HG02610 (cell line): ENCODE results near the gene C5orf22.
"Not testable (repeated sequence)": the region's sequence is repeated elsewhere in the genome, so short reads cannot be mapped to it uniquely, and the experiment has no call there.

Source experiments
- ATAC-seq: cut with Tn5 transposase; IDR thresholded peaks from one replicate; pipeline ENCODE4 v1.9.1; 2021; ENCODE audit warnings: mild to moderate bottlenecking, moderate library complexity; ENCODE audit not compliant: unreplicated experiment

The C5orf22 gene

DNA sequence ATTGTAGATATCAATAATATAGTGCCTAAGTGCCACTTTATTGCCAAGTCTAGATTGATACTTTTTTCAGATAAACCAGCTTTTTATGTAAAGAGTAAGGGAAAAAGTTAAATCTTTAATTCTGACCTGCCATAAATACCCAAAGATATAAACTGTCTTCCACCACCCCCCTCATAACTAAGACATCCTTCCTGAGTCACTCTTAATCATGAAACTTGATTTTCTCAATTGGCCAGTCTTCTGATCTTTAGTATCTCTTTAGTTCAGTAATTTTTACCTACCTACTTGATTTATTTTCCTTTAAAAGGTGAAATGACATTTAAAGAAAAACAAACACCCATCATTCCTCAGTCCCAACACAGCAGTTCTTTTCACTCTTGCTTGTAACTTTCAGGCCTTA lies 21.8 kb downstream of the C5orf22 start:
- ATAC-seq = no peak

DNA sequence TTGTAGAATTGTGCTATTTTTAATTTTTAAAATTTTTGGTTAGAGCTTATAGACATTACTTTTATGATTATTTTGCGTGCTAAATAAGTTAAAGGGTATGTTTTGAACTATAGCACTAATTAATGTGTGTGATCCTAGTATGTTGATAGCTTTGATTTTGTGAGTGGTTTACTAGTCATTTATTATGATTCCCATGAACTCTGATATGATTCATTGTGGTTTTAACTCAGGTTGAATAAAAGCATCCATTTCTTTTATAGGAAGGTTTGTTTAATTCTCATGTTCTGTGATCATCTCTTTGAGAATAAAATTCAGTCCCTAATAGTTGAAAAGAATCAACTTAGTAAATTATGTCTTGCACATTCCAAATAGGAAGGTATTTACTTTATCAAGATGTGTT lies 22.5 kb downstream of the C5orf22 start:
- ATAC-seq = no peak

DNA sequence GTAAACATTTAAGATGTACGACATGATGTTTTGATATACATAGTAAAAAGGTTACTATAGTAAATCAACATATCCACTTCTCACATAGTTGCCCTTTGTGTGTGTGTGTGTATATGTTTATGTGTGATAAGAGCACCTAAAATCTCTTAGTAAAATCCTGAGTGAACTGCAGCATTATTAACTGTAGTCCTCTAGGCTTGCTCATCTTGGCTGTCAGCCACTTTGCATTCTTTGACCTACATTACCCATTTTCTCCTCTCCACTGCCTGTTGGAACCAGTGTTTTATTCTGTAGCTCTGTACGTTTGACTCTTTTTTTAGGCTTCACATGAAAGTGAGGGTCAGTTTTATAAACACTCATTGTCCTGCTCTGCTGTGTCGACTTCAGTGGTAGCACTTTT lies 24.4 kb downstream of the C5orf22 start:
- no peak for ATAC-seq

DNA sequence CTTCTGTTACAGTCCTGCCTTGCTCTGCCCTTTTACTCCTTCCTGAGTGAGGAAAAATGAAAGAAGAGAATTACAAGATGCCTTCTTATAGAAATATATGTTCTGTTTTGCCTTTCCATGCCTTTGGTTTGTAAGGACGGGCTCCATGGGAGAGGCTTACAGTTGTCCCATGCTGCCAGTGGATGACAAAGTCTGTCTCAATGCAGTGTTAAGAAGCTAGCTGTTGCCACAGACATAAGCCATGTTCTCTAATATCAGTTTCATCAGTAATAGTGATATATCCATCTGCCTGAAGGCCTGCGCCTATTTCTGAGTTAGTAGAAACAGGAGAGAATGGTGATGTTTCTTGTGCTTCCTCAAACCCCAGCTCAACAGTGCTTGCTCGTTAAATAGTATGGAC lies 27.8 kb downstream of the C5orf22 start:
- no peak for ATAC-seq

DNA sequence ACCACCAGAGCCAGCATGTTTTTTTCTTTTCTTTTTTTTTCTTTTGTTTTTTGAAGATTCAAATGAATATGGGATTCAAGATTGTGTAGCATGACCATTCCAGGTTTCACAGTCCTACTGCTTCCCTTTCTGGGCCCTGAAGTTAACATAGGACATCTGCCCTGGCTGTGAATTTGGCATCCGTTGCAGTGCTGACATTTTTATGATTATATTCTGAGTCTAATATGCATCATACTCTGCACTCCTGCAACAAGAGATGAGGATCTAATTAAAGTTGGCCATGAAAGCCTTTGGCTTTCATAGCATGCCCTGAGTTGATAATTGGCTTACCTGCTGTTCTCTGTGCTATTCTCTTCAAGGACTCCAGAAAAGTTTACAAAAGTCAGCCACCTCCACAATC lies 29.8 kb downstream of the C5orf22 start:
- ATAC-seq = no peak

DNA sequence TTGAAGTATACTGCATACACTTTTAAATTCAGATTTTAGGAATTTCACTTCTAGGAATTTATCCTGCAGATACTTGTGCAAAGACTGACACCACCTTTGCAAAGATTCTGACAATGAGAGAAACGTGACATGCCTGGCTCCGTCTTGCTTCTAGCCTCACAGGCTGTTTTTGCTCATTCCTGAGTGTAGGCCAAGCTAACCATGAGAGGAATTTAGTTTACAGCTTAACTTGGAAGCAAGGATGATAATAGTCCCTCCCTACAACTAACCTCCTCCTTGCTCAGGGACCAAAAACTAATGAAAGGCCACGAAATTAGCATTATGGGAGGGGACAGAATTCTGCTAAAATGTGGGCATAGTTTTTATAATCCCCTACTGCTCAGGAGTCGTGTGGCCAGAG lies 31.1 kb downstream of the C5orf22 start:
- no peak for ATAC-seq

DNA sequence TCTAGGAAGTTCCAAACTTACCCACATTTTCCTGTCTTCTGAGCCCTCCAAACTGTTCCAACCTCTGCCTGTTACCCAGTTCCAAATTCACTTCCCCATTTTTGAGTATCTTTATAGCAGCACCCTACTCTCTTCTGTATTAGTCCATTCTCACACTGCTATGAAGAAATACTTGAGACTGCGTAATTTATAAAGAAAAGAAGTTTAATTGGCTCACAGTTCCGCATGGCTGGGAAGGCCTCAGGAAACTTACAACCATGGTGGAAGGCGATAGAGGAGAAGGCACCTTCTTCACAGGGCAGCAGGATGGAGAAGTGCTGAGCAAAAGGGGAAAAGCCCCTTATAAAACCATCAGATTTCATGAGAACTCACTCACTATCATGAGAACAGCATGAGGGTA lies 34.3 kb downstream of the C5orf22 start:
- ATAC-seq = not testable (repeated sequence)

DNA sequence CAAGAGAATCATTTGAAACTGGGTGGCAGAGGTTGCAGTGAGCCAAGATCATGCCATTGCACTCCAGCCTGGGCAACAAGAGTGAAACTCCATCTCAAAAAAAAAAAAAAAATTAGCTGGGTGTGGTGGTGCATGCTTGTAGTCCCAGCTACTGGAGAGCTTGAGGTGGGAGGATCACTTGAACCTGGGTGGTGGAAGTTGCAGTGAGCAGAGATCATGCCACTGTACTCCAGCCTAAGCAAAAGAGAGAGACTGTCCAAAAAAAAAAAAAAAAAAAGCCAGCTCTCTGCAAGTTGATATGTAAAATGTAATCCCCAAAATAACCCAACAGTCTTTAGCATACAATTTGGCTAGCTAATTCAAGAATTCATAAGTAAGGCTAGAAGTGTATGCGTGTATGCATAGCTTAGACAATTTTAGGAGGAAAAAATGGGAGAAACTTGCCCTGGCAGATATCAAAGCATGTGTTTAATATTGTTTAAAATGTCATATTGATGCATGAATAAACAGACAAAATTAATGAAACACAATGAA lies 36.3 kb downstream of the C5orf22 start:
- ATAC-seq = no peak

DNA sequence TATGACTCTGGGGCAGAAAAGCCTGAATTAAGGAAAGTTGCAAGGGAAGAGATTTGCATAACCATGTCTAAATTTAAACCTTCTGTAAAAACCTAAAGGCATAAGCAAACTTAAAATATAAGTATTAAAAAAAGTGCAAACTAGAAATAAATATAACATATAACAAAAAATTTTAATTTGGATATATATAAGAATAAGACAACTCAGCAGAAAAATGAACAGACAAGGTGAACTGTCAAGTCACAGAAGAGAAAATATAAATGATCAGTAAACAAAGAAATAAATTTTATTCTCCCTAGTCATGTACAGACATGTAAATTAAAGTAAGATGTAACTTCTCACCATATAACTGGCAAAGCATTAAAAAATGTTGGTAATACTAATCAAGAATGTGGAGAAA lies 37.0 kb downstream of the C5orf22 start:
- no peak for ATAC-seq

DNA sequence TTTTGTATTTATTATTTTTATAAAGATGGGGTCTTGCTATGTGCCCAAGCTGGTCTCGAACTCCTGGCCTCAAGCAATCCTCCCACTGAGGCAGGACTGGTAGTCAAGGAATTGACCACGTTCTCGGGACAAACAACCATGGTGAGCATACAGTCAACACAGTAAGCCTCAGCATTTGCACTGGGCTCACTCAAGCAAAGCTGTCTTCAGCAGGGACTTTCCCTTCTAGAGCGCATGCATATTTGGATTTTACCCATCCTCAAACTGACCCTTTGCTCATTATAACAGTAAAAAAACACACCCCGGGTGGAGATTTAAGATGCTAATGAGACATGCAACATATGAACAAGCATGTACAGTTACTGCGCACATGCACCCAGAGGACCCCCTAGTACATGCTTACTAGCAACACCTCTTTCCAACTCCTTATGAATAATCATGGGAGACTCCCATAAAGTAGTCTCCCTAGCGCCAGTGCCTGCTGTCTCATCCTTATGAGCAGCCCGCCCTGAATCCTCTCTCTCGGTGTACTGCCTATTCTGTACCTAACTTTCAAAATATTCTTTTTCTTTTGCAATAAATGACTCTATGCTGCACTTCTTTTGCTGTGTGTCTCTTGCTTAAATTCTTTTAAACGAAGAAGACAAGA lies 41.5 kb downstream of the C5orf22 start:
- ATAC-seq = peak; percentile 98

DNA sequence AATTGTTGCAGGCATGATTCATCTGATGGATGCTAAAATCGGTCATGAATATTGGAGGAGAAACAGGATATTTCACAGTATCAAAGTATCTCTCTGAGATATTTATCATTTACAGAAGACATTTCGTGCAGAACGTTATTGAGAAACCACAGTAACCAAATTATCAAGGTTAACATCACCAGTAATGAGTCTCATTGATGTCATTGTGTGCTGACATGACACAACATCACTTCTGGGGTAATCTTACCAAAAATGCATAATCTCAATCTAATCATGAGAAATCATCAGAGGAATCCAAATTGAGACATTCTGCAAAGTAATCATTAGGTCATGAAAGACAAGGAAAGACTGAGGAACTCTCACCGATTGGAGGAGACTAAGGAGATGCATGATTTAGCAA lies 42.7 kb downstream of the C5orf22 start:
- ATAC-seq = no peak

DNA sequence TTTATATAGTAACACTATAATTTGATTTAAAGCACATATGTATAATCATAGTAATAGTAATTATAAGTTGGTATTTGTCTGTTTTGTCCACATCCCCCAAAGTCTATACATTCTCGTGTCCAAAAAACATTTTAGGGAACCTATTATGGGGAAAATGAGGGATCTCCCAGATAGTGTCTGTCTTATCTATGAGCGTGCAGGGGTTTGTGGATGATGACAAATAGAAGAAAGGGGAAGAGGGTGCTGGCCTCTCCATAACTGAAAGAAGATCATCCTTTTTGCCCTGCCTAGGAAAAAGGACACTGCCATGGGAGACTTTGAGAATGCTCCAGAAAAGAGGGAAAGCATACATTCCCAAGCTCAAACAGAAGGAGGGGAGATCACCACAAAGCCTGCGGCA lies 45.3 kb downstream of the C5orf22 start:
- ATAC-seq = no peak

DNA sequence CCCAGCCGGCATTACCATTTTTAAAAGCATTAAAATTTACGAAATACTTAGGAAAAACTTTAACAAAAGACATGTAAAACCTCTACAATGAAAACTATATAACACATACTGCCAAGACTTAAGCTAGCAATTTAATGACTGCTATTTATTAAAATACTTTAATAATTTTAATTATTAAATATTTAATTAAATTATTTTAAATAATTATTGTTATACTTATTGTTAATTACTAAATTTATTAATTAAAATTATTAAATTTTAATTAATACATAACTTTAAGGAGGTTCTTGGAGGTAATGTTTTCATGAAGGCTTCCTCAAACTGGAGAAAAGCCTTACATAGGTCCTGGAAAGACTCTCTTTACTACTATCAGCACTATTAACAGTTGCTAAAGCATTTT lies 47.5 kb downstream of the C5orf22 start:
- no peak for ATAC-seq

DNA sequence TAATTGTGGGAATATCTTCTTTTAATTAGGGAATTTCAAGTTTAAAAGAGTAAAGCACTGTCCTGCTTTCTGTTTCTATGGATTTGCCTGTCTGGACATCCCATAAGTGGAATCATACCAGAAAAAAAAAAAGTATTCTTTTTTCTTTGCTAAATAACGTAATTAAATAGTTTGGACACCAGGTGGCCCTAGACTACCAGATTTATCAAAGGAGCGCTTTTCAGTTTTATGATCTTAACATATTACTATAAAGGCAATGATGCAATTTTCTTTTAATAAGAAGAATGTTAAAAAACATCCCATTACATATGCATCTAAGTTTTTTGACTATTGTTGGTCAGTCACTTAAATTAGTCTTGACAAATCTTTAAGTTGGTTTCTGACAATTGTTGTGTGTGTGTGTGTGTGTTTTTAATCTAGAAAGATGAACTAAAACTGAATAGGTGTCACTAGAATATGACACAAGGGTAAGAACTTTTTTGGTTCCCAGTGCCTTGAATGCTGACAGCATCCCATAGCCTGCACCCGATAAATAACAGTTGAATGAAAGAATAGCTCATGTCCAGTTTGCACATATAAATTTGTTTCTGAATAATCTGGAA lies 49.5 kb downstream of the C5orf22 start:
- no peak for ATAC-seq

DNA sequence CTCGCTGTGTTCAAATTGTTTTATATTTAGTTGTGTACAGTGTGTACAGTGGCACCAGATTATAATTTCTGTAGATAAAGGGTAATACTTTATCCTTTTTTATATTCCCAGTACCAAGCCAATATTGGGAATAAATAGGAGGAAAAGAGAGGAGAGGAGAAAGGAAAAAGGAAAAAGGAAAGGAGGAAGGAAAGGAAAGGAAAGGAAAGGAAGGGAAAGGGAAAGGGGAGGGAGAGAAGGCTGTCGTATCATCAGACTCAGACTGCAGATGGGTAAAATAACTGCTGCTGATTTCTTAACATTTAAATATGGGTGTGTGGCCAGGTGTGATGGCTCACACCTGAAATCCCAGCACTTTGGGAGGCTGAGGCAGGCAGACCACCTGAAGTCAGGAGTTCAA lies 51.0 kb downstream of the C5orf22 start:
- ATAC-seq = no peak

DNA sequence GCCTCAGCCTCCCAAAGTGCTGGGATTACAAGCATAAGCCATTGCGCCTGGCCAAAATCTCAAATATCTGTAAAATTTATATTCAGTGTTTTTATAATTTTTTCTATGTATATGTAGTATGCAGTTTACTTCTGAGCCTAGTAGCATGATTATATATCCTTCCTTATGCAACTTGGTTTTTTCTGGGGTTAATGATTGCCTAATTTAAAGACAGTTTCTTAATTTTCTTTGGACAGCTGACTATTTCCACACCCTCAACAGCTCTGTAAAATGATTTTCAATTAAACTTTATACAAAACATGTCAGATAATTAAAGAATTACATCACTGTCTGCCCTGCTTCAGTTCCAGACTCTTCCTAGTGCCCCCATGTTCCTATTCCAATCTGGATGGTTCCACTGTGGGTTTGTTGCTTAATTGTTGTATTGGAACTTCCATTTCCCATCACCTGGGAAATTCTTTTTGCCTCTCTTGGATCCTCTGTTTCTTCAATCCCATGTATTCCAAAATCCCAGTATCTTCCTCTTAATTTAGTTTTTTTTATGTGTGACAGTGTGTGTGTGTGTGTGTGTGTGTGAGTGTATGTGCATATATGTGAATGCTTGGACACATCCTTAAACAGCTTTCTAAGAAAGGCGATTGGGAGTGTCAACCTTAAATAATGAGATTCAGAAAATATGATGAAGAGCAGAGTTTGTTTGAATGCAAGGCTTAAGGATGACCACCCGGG lies 53.2 kb downstream of the C5orf22 start:
- ATAC-seq = no peak

DNA sequence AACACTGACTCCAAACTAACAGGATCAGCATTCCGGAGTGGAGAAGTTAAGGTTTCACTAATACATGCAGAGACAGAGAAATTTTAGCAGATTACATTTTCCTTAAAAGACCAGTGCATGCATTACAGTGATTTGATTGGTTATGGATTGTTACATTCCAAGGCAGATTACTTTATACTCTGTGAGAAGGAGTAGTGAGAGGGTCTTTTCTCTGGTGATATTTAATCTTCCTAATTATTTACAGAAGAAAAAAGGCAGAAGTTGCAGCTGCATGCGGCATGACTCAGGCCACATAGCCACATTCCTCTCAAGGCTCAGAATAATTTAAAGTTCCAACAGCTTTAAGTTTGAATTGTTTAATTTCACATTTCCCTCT lies 53.8 kb downstream of the C5orf22 start:
- ATAC-seq = no peak

DNA sequence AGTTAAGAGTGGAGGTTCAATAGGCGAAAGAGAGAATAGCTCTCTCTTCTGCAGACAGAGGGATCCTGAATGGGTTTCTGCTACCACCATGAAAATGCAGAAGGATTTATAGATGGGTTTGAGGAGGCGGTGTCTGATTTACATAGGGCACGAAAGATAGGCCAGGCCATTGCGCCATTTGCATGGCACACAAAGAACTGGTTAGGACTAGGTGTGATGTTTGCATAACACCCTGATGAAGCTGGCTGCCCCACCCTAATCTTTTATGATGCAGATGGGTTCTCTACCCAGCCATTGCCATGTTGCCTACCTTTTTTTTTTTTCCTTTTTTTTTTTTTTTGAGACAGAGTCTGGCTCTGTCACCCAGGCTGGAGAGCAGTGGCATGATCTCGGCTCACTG lies 55.4 kb downstream of the C5orf22 start:
- ATAC-seq = no peak

DNA sequence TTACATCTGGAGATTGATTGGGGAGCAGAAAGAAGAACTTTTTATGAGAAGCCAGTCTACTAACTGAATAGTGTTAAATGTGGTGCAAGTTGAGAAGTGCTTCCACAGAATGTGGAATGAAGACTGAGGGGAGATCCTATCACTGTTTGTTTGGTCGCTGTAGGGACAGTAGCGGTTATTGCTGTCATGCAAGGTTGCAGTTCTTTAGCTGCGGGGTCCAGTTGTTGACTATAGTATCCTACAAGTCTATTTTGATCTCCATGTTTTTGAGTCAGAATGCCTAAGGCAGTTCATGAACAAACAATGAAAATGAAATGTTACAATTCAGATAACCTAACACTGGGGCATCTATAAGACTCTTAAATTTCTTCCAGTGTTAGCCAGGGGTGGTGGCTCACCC lies 61.6 kb downstream of the C5orf22 start:
- no peak for ATAC-seq

DNA sequence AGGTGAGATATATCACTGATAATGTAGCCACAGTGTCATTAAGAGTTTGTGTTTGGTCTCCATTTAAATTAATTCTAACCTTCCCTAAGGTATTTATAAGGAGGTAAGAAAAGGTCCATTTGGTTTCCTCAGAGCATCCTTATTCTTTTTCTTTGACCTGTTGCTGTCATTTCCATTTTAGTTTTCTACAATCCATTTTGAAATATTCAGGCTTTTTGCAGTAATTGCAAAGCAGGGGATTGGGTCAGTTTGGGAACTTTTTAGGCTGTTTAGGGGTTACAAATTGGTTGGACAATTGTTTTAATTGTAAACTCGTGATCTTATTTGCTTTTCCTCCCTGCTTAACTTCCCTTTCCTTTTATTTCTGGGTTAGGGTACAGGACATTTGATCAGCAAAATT lies 64.3 kb downstream of the C5orf22 start:
- ATAC-seq = no peak

DNA sequence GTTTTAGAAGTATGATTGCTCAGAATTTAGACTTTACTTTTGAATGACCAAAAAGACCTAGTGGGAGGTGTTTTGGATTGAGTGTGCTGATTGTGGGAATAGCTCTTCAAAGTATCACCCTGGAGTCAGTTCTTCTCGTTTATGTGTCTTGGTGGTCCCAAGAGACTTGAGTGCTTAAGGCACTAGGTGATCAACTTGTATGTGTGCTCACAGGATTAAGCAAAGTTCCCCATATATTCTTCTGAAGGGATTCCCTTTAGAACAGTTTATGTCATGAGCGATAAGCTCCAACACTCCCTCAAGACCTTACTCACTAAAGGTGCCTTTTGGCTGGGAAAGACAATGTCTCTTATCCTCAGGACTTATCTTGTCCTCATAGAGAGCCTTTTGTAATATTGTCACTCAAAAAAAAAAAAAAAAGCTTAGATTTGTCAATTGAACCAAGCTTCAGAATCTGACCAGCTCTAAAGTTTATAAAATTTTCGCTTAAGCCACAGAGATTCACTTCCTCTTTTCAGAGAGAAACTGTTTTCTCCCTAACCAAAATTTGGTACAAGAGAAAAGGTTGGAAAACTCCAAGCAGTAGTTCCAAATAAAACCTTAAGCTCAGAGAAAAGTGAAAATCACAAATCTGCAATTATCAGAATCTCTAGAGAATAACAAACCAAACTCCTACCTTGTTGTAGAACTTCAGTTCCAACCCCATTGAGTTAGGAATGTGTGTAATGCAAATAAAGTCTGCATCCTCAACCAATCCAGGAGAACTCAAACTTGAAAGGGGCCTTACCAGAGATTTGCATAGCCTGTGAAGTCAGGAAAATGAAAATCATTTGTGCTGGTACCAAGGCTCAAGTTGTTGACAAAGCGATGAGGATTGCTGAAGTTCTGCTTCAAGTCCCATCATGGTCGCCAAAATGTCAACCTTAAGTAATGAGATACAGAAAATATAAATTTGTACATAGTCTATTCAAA lies 66.8 kb downstream of the C5orf22 start:
- no peak for ATAC-seq
